Stimulated activated CD8-positive, alpha-beta memory T cell treated with anti-CD3 and anti-CD28 coated beads, Interleukin-2, amount 100 ng/mL, for 1 hour (primary cell): ENCODE results near the gene PIP5KL1.
A peak's percentile ranks its signal among the peaks of the same experiment; 100 is the strongest.

Experiments
- DNase-seq, 2 donors: peaks; one replicate each; pipeline ENCODE4 v3.0.0-alpha.2; 2020; ENCODE audit warnings: low read depth in 2 of 2

Gene PIP5KL1

GRCh38 chr9:127929625-127929979 is 975 bp downstream of the PIP5KL1 start:
- no peak for DNase-seq

GRCh38 chr9:127928676-127929624 is 1.6 kb downstream of the PIP5KL1 start:
- no peak for DNase-seq

- no peak for DNase-seq
These were observed 2.4 kb downstream of the PIP5KL1 start for GRCh38 chr9:127927988-127928675.

- peak; percentile 49 to 66 for DNase-seq
These were observed 3.2 kb downstream of the PIP5KL1 start for GRCh38 chr9:127927201-127927987.

GRCh38 chr9:127926906-127927200 is 3.7 kb downstream of the PIP5KL1 start:
- no peak for DNase-seq

- DNase-seq, result no peak
These were observed 4.3 kb downstream of the PIP5KL1 start for GRCh38 chr9:127925959-127926905.

- DNase-seq, result no peak
These were observed 5.7 kb downstream of the PIP5KL1 start for GRCh38 chr9:127924736-127925444.

GRCh38 chr9:127923771-127924170 is 6.8 kb downstream of the PIP5KL1 start:
- DNase-seq, result no peak

- DNase-seq, result no peak
These were observed 7.5 kb downstream of the PIP5KL1 start for GRCh38 chr9:127923046-127923445.

GRCh38 chr9:127921557-127922120 is 8.9 kb downstream of the PIP5KL1 start:
- DNase-seq, result peak; percentile 67

- no peak for DNase-seq
These were observed 9.8 kb downstream of the PIP5KL1 start for GRCh38 chr9:127920794-127921193.

- DNase-seq, result no peak
These were observed 11.2 kb downstream of the PIP5KL1 start for GRCh38 chr9:127919253-127919815.

- DNase-seq, result no peak
These were observed 12.1 kb downstream of the PIP5KL1 start for GRCh38 chr9:127918183-127919107.

GRCh38 chr9:127917603-127918002 is 13.0 kb downstream of the PIP5KL1 start:
- DNase-seq, result no peak

- DNase-seq, result peak; percentile 93 to 95
These were observed 13.6 kb downstream of the PIP5KL1 start, which contains the start of gene ST6GALNAC4 for GRCh38 chr9:127916720-127917581. Gene ST6GALNAC4 (minus strand): TSS chr9:127917041. CDS start chr9:127916419, 622 bp downstream.

GRCh38 chr9:127915801-127916719 is 14.5 kb downstream of the PIP5KL1 start:
- no peak for DNase-seq

- DNase-seq, result no peak
These were observed 15.2 kb downstream of the PIP5KL1 start for GRCh38 chr9:127915325-127915752.
